Measurements from ENCODE around the gene HSPA12A. TPM values are rescaled to one million over a fixed set of nuclear protein-coding genes. Genes with fewer than 3 reads are reported as not detected.

Gene HSPA12A
- total and polyA plus RNA-seq, 9 of the 15 experiments (the other 6 are each of a cell fraction or from before 2014, with no cell fraction given) = 0.01 to 0.18 (median 0.04) TPM; not detected in 4

- intact Hi-C loops (cut with micrococcal nuclease) = no loop called here
- ATAC-seq = no peak
- Histone ChIP-seq H4K20me1 (replicated peaks; ENCODE audit: control insufficient read depth, insufficient read depth, low read length) (no peaks in the 10 kb centered on the region), H3K4me2 (ENCODE audit: insufficient read depth, low read length) (no peak overlapping the region), H2AFZ (ENCODE audit: low read depth, low read length) (no peak overlapping the region), H3K27me3 (ENCODE audit: control insufficient read depth in 2 of 2, insufficient read depth in 2 of 2, low read length in 2 of 2) (peaks cover 0 to 5% of the 10 kb centered on the region in 2 experiments; a peak in 1 of 5 replicates), H3K36me3 (ENCODE audit: control insufficient read depth, insufficient read depth, low read length) (no peaks in the 10 kb centered on the region), H3K4me1 (replicated peaks in 1 of 2; ENCODE audit: control insufficient read depth in 2 of 2, insufficient read depth in 2 of 2, low read length in 2 of 2) (no peaks in the 10 kb centered on the region), H3K9me3 (replicated peaks; ENCODE audit: control insufficient read depth, insufficient read depth, low read depth, low read length) (no peaks in the 10 kb centered on the region), H3K9me1 (ENCODE audit: control insufficient read depth, insufficient read depth, low read length) (no peaks in the 10 kb centered on the region), H3K9ac (ENCODE audit: insufficient read depth in 1 of 2, low read depth in 2 of 2, low read length in 2 of 2) (no peak overlapping the region), H3K4me3 (no peak overlapping the region), H3K27ac (ENCODE audit: extremely low read depth, low read depth, low read length) (no peak overlapping the region), H3K79me2 (ENCODE audit: control insufficient read depth, insufficient read depth, low read length) (no peaks in the 10 kb centered on the region)
- no TSS peak for BruUV-seq (replicated peaks)
- no peak for DNase-seq (ENCODE audit: extremely low read depth in 1 of 4, low spot score in 3 of 4)
- WGBS (ENCODE audit: insufficient coverage, low coverage, missing lambda C conversion rate) = 0% methylated on average over 6 of the region's 11 CpGs
- FAIRE-seq = no peak
- CTCF ChIA-PET (ENCODE audit: low intra/inter-chr PET ratio) = no interaction called here
- POLR2A ChIA-PET = no interaction called here
- in situ Hi-C loops (cut with MboI) = no loop called here
- TF ChIP-seq ZC3H8 (IDR thresholded peaks at IDR 0.05) (no peak), PURB (CRISPR knock-in tag; IDR thresholded peaks at IDR 0.05; ENCODE audit: low read depth) (no peak), ELK3 (CRISPR knock-in tag; IDR thresholded peaks at IDR 0.05) (no peak), DLX4 (CRISPR knock-in tag; IDR thresholded peaks at IDR 0.05) (no peak), HDAC3 (IDR thresholded peaks at IDR 0.05; ENCODE audit: borderline replicate concordance, partially characterized antibody) (no peak), JUNB (CRISPR knock-in tag; conservative IDR thresholded peaks at IDR 0.05) (no peak), SMARCA5 (IDR thresholded peaks at IDR 0.05) (no peak), CBX3 (IDR thresholded peaks at IDR 0.05; ENCODE audit: borderline replicate concordance in 1 of 2, low read length in 2 of 2) (no peak), ZC3H4 (CRISPR knock-in tag; IDR thresholded peaks at IDR 0.05; ENCODE audit: borderline replicate concordance) (no peak), E2F8 (IDR thresholded peaks at IDR 0.05; ENCODE audit: low read depth, partially characterized antibody) (no peak), ZBTB5 (IDR thresholded peaks at IDR 0.05) (no peak), HMBOX1 (IDR thresholded peaks at IDR 0.05) (no peak), TFAM (CRISPR knock-in tag; conservative IDR thresholded peaks at IDR 0.05) (no peak), NFYB (IDR thresholded peaks at IDR 0.05; ENCODE audit: extremely low read depth, insufficient read length) (no peak), E2F4 (CRISPR knock-in tag; IDR thresholded peaks at IDR 0.05; ENCODE audit: low read depth) (no peak)
These were observed 37.4 kb downstream of the HSPA12A start for GRCh38 chr10:116704926-116705325.

All from K562 (cell line).